Adrenal gland (tissue), 5 donors: ENCODE measurements around the gene SEPTIN8.

Experiments
- POLR2A ChIP-seq, 2 donors: fragments of 450-650 bp; IDR thresholded peaks; one replicate each; pipeline ENCODE4 v1.6.1; 2017; ENCODE audit warnings: antibody characterized with exemption in 2 of 2, mild to moderate bottlenecking in 2 of 2, moderate library complexity in 1 of 2
- TF ChIP-seq, protein P1 (sequence below), 6 experiments: fragments of 450-650 bp in 4 of 6; fragments of 200-600 bp in 2 of 6; sonication (generic) in 1 of 6; IDR thresholded peaks; 1 replicate in 5 of 6; 2 replicates in 1 of 6; pipeline versions ENCODE4 v1.5.1 to v1.8.0; 2016 to 2021; ENCODE audit warnings: antibody characterized with exemption in 6 of 6, mild to moderate bottlenecking in 2 of 6, moderate library complexity in 1 of 6
- donor health status: DM: no; HTN: no; CAD: no.

DNA sequence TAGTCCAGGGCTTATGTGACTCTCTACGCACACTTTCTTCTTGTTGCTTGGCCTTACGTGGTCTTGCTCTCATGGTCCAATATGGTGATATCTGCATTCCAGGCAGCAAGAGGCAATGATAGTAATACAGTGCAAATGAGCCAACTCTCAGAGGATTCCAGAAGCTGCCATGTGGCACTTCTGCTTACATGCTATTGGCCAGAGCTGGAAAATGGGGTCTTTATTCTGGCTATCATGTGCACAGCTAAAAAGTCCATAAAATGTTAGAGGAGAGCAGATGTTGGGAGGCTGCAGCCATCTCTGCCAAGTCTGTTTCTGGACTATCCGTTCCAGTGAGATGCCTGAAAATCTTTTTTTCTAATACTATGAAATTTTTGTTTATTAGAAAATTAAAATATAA lies 2.9 kb upstream of the SEPTIN8 start:
- TF ChIP-seq, protein P1, sequence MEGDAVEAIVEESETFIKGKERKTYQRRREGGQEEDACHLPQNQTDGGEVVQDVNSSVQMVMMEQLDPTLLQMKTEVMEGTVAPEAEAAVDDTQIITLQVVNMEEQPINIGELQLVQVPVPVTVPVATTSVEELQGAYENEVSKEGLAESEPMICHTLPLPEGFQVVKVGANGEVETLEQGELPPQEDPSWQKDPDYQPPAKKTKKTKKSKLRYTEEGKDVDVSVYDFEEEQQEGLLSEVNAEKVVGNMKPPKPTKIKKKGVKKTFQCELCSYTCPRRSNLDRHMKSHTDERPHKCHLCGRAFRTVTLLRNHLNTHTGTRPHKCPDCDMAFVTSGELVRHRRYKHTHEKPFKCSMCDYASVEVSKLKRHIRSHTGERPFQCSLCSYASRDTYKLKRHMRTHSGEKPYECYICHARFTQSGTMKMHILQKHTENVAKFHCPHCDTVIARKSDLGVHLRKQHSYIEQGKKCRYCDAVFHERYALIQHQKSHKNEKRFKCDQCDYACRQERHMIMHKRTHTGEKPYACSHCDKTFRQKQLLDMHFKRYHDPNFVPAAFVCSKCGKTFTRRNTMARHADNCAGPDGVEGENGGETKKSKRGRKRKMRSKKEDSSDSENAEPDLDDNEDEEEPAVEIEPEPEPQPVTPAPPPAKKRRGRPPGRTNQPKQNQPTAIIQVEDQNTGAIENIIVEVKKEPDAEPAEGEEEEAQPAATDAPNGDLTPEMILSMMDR (IDR thresholded peaks at IDR 0.05), result no peak
- TF ChIP-seq POLR2A (IDR thresholded peaks at IDR 0.05), result no peak
